HG02938 (cell line): ENCODE measurements around the gene SFXN1.
A peak's percentile ranks its signal among the peaks of the same experiment; 100 is the strongest.
"Not testable (repeated sequence)": the region's sequence is repeated elsewhere in the genome, so short reads cannot be mapped to it uniquely, and the experiment has no call there.

Experiments
- ATAC-seq: cut with Tn5 transposase; IDR thresholded peaks from one replicate; pipeline ENCODE4 v1.9.1; 2021; ENCODE audit warnings: mild to moderate bottlenecking, moderate library complexity; ENCODE audit not compliant: unreplicated experiment

Gene SFXN1

GRCh38 chr5:175493260-175493659 is 14.9 kb downstream of the SFXN1 start:
- no peak for ATAC-seq

GRCh38 chr5:175493726-175494125 is 15.4 kb downstream of the SFXN1 start:
- ATAC-seq = no peak

GRCh38 chr5:175494264-175495183 is 16.2 kb downstream of the SFXN1 start:
- no peak for ATAC-seq

GRCh38 chr5:175501759-175502158 is 23.4 kb downstream of the SFXN1 start:
- ATAC-seq = no peak

GRCh38 chr5:175507671-175508070 is 29.3 kb downstream of the SFXN1 start:
- ATAC-seq = not testable (repeated sequence)

- no peak for ATAC-seq
These were observed 30.5 kb downstream of the SFXN1 start for GRCh38 chr5:175508896-175509295.

- ATAC-seq = no peak
These were observed 34.9 kb downstream of the SFXN1 start for GRCh38 chr5:175513297-175513696.

GRCh38 chr5:175513726-175514125 is 35.4 kb downstream of the SFXN1 start:
- ATAC-seq = no peak

- ATAC-seq = no peak
These were observed 38.8 kb downstream of the SFXN1 start for GRCh38 chr5:175516933-175517823.

GRCh38 chr5:175517824-175518450 is 39.6 kb downstream of the SFXN1 start:
- ATAC-seq = no peak

- ATAC-seq = no peak
These were observed 40.6 kb downstream of the SFXN1 start for GRCh38 chr5:175519006-175519405.

GRCh38 chr5:175520321-175520720 is 42.0 kb downstream of the SFXN1 start:
- no peak for ATAC-seq

GRCh38 chr5:175520873-175521272 is 42.5 kb downstream of the SFXN1 start:
- ATAC-seq = no peak

GRCh38 chr5:175521313-175521833 is 43.0 kb downstream of the SFXN1 start:
- ATAC-seq = no peak

- no peak for ATAC-seq
These were observed 44.9 kb downstream of the SFXN1 start for GRCh38 chr5:175523292-175523691.

GRCh38 chr5:175524211-175524610 is 45.9 kb downstream of the SFXN1 start:
- ATAC-seq = no peak

- ATAC-seq = no peak
These were observed 48.3 kb downstream of the SFXN1 start for GRCh38 chr5:175526691-175527090.

GRCh38 chr5:175531361-175531760 is 53.0 kb downstream of the SFXN1 start:
- no peak for ATAC-seq

GRCh38 chr5:175534070-175534932 is 55.9 kb downstream of the SFXN1 start:
- ATAC-seq = peak; percentile 84

- ATAC-seq = not testable (repeated sequence)
These were observed 57.0 kb downstream of the SFXN1 start for GRCh38 chr5:175535331-175535730.
